GM21447 (cell line): ENCODE measurements around the gene PIK3CG.
"Not testable (repeated sequence)": the region's sequence is repeated elsewhere in the genome, so short reads cannot be mapped to it uniquely, and the experiment has no call there.

Source experiments
- ATAC-seq: cut with Tn5 transposase; IDR thresholded peaks from one replicate; pipeline ENCODE4 v1.9.1; 2021; ENCODE audit not compliant: unreplicated experiment

PIK3CG gene

DNA sequence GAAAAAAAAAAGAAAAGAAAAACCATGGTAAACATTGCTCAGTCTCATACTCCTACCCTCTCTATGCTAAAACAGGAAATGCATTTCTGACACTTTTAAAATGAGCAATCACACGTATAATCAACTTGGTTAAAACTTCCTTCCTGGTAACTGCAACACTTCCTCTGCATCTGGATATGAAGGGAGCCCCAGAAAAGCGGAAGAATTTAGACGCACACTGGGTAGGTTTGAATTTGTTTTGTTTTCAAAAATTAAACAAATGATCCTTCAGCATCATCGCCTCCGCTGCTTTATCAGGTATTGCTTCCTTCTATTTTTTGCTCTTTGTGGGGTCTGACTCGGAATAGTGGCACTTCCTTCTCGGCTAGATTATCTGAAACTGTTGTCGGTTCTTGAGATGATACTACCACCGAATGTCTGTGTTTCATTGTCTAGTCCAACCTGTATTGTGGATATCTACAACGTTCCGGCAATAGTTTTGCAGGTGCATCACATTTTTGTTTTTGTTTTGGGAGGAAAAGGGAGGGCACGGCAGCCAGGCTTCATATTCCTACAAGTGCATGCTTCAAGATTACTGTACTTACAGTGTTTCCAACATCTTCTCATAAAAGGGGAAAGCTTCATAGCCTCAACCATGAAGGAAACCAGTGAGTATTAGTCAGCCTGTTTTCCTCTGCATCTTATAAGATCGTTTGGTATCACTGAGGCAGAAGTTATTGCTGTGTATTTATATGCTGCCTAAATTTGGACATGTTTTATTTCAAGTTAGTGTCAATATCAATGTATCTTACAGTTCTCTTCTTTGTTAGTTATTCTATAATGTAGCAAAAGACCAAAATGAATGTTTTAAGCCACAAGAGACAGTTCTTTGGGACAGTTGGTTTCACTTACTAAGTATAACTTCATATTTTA lies at the start of gene PIK3CG:
PIK3CG (plus strand) TSS at position 153 of the 912 bp plus-strand sequence. CDS start 2,280 bp downstream, outside the sequence.
- peak; percentile 67 for ATAC-seq

DNA sequence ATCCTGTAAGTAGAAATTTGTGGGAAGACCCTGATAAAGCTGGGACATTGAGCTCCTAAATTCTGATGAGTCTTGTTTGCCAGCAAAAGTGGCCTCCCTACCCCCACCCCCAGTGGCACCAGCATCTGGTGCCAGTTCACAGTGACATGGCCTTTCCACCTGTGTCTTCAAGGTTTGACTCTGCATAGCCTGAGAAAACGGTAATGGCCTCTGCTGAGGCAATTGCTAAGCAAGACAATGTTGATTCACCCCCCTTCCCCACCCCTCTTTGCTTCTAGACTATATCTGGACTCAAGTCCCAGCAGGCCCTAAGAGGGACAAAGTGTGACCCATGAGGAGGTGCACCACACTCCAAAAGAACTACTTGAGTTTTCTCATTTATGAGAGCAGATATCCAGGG lies 48.0 kb upstream of the PIK3CG start:
- ATAC-seq: no peak

DNA sequence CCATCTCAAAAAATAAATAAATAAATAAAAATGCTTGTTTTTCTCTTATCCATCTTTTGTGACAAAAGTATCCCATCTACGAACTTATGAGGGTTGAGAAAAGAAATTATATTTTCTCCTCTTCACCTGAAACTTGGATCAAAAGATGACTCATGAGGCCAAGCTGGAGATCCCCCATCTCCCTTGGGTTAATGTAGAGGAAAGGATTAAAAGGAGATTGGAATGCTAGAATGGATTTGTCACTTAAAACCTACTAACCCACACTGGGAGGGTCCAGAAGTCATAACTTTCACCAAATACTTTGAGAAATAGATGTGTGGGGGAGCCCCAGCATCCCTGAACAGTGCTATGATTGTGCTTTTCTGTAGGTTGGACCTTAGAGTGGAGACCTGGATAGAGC lies 46.3 kb upstream of the PIK3CG start:
- no peak for ATAC-seq

DNA sequence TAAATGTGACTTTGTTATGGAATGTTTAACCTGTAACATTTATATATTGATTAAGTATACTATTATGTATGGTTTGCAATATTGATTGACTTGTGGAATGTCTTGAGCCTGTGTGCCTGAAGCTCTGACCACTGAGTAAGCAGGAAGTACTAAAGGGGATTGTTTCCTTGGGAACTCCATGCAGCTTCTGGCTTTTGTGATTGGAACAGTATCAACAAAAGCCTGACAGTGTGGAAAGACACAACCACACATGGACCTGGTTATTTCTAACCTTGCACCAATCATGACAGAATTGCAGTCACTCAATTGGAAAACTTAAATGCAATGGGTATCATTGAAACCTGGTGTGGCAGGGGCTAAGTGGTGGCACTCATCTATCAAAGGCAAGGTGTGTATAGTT lies 45.5 kb upstream of the PIK3CG start:
- no peak for ATAC-seq

DNA sequence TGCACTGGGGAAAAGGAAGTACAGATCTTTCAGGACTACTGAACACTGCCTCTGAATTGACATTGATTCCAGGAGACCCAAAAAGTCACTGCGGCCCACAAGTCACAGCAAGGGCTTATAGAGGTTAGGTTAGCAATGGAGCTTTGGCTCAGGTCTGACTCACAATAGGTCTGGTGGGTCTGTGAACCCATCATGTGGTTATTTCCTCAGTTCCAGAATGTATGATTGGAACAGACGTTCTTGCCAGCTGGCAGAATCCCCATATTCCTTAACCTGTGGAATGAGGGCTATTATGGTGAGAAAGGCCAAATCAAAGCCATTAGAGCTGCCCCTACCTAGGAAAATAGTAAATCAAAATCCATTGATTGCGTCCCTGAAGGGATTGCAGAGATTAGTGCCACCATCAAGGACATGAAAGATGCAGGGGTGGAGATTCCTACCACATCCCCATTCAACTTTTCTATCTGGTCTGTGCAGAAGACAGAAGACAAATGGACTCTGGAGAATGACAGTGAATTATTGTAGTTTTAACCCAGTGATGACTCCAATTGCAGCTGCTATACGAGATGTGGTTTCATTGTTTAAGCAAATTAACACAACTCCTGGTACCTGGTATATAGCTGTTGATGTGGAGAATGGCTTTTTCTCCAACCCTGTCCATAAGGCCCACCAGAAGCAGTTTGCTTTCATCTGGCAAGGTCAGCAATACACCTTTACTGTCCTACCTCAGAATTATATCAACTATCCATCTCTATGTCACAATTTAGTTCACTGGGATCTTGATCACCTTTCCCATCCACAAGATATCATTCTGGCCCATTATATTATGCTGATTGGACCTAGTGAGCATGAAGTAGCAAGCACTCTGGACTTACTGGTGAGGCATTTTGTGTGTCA lies 44.5 kb upstream of the PIK3CG start:
- no peak for ATAC-seq

DNA sequence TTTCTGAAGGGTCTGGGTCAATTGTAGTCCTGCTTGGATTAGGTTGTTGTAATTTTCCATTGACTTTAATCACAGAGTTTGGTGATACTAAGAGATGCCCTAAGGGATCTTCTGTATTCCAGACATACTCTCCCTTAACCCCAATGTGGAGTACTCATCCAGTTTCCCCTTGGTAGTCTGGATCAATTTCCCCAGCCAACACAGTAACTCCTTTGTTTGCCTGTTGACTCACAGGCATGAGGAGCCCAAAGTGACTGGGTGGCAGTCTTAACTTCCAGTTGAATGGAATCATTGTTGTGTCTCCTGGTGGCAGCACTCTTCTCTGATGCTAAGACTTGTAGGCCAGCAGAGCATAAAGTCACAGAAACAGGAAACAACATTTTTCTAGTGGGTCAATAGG lies 41.5 kb upstream of the PIK3CG start:
- ATAC-seq: no peak

DNA sequence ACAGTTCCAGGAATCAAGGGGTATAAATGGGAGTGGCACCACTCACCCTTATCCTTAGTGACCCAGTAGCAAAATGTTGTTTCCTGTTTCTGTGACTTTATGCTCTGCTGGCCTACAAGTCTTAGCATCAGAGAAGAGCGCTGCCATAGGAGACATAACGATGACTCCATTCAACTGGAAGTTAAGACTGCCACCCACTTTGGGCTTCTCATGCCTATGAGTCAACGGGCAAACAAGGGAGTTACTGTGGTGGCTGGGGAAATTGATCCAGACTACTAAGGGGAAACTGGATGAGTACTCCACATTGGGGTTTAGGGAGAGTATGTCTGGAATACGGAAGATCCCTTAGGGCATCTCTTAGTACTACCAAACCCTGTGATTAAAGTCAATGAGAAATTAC lies 40.6 kb upstream of the PIK3CG start:
- no peak for ATAC-seq

DNA sequence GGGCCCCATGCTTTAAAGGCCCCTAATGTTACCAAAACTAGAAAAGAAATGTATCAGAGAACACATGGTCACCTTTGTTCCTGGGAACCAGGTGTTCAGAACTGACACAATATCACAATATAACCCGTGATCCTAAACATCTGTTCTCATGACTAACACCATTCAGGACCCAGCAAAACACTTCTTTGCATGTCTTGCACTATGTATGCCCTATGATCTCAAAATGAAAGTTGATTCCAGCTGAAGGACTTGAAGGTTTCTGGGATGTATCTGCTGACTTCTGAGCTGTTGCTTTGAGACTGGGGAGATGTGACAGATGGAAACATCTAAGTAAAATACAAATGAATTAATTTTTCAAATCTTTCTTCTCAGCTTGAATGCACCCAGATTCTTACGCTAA lies 37.5 kb upstream of the PIK3CG start:
- no peak for ATAC-seq

DNA sequence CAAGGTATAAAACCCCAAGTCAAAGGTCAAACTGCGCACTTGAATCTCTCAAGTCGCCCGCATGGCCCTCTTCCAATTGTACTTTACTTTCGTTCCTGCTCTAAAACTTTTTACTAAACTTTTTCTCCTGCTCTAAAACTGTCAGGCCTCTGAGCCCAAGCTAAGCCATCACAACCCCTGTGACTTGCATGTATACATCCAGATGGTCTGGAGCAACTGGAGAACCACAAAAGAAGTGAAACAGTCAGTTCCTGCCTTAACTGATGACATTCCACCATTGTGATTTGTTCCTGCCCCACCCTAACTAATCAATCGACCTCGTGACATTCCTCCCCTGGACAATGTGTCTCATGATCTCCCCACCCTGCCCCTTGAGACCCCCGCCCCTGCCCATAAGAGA lies 35.6 kb upstream of the PIK3CG start:
- ATAC-seq: no peak

DNA sequence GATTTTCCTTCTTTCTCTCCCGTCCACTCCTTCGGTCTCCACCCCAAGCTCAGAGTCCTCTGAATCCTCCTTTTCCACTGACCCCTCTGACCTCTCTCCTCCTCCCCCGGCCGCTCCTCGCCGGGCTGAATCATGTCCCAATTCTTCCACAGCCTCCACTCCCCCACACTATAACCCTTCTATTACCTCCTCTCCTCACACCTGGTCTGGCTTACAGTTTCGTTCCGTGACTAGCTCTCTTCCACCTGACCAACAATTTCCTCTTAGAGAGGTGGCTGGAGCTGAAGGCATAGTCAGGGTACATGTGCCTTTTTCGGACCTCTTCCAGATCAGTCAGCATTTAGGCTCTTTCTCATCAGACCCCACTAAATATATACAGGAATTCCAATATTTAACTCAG lies 34.2 kb upstream of the PIK3CG start:
- not testable (repeated sequence) for ATAC-seq

DNA sequence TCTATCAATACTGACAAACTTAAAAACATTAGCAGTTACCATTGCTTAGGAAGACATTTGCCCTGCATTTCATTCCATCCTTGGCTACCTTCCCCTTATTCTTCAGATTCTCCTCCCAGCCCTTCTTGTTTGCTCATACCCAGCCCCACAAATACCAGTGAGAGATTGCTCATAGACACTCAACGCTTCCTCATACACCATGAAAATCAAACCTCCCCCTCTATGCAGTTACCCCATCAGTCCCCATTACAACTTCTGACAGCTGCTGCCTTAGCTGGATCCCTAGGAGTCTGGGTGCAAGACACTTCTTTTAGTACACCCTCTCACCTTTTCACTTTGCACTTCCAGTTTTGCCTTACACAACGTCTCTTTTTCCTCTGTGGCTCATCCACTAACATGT lies 28.3 kb upstream of the PIK3CG start:
- ATAC-seq: no peak

DNA sequence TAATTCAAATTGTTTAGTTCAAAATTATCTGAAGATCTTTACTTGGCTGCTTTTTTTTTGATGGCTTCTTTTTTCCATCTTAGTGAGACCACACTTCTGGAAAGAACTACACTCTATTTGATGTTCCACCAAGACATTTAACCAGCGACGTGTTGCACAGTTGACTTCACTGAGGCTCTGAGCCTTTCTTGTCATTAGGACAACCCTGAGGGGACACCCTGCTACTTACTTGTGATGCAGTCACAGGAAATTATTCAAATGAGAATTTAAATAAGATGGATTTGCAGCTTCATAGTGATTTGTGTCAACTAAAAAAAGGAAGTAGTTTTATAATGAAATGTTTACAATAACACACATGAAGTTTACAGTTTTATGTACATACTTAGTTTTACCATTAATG lies 25.6 kb upstream of the PIK3CG start:
- no peak for ATAC-seq

DNA sequence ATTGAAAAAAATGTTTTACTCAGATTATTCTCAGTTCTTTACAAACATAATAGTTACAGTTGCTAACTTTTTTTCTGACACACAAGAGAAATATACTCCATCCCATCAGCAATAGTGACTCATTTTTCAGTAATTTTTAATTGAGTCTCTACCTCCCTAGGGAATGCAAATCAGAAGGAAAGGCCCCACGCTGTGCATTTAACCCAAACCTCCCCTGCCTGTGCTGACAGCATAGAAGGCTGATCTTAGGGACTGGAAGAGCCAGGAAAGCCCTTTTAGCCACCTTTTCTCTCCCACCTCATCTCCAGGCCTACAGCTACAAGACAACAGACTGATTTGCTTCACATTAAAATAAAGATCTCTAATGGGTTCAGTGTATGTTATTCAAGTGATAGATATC lies 24.7 kb upstream of the PIK3CG start:
- no peak for ATAC-seq

DNA sequence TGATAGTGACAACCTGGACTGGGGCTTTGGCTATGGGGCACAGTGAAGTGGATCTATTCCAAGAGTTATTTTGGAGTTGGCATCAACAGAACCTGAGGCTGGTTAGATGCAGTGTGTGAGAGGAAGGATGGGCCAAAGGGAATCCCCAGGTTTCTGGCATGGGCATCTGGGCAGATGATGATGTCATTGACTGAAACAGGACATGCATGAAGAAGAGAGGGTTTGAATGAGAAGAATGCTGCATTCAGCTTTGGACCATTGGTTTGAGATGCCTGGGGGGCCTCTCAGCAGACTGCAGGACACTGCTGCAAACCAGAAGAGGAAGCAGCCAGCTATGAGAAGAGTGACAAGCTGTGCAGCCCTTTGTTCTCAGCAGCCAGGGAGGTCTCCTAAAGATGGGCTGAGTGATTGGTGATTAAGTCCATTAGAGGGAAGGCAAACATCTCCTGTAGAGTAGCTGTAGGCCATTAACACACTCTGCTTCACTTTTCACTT lies 23.1 kb upstream of the PIK3CG start:
- no peak for ATAC-seq

DNA sequence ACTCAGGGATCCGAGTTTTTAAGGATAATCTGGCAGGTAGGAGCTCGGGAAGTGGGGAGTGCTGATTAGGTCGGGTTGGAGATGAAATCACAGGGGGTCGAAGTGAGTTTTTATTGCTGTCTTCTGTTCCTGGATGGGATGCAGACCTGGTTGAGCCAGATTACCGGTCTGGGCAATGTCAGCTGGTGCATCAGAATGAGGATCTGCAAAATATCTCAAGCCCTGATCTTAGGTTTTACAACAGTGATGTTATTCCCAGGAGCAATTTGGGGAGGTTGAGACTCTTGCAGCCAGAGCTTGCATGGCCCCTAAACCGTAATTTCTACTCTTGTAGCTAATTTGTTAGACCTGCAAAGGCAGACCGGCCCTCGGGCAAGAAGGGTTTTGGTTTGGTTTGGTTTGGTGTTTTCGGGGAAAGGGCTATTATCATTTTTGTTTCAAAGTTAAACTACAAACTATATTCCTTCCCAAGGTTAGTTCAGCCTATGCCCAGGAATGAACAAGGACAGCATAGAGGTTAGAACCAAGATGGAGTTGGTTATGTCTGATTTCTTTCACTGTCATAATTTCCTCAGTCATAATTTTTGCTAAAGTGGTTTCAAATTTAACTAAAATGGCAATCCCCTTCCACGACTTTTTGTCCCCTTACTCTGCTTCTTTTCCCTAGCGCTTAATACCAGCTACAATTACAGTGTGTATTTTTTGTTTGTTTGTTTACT lies 20.6 kb upstream of the PIK3CG start:
- no peak for ATAC-seq

DNA sequence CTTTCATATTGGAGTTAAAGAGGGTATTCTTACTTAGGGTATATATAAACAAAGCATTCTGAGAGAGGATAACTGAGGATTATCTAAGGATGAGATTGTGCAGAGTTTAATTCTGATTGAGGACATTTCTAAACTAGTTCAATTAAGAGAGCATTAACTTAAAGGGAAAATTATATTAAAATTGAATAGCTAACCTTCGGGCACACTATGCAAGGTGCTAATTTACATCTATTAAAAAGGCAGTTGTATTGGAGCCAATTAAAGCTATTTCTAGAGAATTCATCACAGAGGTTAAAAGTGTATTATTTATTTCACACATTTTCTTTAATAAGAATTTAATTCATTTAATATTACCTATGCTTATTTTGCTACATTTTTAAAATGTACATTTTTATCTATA lies 17.0 kb upstream of the PIK3CG start:
- ATAC-seq: no peak

DNA sequence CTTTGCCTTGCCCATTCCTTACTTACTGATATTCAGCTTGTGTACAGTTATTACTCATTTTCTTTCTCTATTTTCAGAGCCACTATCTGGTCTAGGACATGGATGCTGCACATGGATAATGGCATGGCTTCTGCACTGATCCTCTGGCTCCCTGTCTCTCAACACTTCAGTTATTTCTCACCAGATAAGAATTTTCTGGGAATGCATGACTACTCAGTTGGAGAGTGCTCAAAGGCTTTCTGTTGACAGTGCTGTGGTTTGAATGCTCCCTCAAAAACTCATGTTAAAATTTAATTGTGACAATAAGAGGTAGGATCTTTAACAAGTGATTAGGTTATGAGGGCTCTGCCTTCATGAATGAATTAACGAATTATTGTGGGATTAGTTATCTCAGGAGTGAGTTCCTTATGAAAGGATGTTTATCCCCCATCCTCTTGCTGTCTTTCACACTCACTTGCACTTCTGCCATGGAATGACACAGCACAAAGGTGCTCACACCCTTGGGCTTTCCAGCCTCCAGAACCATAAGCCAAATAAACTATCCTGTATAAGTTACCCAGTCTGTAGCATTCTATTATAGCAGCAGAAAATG lies 16.1 kb upstream of the PIK3CG start:
- no peak for ATAC-seq

DNA sequence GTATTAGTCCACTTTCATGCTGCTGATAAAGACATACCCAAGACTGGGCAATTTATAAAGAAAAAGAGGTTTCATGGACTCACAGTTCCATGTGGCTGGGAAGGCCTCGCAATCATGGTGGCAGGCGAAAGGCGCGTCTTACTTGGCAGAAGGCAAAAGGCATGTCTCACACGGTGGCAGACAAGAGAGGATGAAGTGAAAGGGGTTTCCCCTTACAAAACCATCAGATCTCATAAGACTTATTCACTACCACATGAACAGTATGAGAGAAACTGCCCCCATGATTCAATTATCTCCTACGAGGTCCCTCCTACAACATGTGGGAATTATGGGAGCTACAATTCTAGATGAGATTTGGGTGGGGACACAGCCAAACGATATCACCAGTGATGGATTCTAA lies 13.4 kb upstream of the PIK3CG start:
- ATAC-seq: not testable (repeated sequence)

DNA sequence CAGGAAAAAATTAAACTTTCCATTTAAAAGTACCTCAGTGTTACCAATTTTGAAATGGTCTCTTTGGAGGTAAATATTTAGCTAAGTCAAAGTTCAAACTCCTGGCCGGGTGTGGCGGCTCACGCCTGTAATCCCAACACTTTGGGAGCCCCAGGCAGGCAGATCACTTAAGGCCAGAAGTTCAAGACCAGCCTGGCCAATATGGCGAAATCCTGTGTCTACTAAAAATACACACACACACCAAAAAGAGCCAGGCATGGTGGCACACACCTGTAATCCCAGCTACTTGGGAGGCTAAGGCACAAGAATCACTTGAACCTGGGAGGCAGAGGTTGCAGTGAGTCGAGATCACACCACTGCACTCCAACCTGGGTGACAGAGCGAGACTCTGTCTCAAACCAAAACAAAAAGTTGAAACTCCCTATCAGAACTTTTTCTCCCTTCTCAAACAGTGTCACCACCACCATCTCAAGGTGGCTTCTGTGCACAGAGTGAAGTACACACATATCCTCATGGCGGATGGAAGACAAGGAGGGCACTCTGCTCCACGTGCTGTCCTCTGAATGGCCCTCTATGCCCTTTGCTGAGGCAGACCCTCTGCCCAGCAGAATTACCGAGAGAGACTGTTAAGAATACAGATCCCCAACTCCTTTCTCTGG lies 11.7 kb upstream of the PIK3CG start:
- ATAC-seq: no peak

DNA sequence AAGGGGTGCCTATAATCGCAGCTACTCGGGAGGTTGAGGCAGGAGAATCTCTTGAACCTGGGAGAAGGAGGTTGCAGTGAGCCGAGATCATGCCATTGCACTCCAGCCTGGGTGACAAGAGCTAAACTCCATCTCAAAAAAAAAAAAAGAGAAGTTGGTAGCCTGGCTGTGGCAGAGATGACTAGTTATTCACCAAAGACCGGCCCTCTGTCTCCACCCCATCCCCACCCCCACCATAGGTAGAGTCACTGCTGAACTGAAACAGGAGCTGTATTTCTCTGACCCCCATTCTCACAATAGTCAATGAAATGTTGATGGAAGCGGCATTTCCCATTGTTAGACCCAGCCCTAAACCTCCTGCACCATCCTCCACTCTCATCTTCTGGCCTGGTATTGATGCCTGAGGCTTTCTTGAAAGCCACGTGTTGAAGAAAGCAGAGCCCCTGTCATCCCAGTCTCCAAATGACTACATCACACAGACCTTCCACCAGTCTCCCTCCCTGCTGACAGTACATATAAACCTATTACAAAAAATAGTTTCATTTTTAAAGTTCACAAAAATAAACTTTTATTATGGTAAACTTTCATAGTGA lies 9.4 kb upstream of the PIK3CG start:
- no peak for ATAC-seq
